GM19455 (cell line): ENCODE data around the gene NME7.

ENCODE experiments used
- ATAC-seq: cut with Tn5 transposase; IDR thresholded peaks from one replicate; pipeline ENCODE4 v1.9.1; 2021; ENCODE audit not compliant: unreplicated experiment

Gene NME7

DNA sequence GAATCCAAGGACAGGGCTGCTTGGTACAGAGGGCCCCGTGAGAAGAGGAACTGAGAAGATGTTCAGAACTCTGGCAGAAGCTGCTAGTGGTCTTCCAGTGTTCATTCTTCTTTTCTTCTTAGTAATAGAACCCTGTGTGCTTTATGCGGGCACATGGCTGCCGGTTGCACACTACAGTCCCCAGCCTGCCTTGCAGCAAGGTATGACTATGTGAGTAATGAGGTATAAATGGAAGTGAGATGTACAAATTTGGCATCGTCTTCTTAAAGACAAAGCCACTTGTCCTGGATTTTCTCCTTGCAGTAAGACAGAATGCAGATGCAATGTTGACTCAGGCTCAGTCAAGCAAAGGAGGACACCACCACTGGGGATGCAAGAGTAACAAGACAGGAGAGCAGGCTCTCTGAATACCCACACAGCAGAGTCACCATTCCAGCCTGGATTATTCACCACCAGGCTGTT lies 276.1 kb downstream of the NME7 start:
- peak; percentile 85 for ATAC-seq

DNA sequence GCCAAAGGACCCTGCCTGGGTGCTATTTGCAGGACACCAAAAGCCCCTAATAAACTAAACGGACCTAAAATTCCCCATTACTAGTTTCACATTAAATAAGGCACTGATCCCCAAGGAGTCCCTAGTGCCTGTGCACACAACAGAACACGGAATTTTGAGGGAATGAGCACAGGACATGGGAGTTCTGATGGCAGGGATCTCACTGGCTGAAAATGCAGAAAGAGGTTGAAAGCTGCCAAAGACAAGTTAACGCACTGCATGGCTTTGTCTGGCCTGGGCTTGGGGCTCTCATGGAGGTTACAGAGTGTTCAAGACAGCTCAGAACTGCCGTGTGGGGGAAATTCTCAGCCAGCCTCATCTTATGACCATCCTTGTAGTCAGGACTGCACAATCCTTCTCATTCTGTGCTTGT lies 276.7 kb downstream of the NME7 start:
- peak; percentile 59 for ATAC-seq

DNA sequence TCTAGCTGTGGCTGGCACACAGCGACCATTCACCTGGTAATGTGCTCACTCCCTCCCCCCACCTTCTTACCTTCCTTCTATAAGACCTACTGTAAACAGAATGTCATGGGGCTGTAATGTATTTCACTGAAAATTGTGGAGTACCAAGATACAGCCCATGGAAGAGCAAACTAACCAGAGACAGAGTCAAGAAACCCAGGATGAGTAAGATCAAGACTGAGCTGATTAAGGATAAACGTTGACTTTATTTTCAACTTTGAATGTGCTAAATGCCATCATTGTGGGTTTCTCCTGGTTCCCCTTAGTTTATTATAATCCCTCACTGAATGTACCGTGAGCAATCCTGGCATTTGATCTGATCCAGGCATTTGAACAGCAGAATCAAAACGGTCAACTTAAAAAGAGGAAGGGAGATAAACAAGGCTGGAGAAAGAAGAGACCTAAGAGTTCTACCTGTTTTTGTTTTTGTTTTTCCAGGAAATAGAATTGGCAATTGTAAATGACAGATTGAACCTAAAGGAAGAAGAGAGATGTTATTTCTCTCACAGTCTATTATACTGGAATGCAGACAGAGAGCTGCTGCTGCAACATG lies 277.2 kb downstream of the NME7 start:
- no peak for ATAC-seq

DNA sequence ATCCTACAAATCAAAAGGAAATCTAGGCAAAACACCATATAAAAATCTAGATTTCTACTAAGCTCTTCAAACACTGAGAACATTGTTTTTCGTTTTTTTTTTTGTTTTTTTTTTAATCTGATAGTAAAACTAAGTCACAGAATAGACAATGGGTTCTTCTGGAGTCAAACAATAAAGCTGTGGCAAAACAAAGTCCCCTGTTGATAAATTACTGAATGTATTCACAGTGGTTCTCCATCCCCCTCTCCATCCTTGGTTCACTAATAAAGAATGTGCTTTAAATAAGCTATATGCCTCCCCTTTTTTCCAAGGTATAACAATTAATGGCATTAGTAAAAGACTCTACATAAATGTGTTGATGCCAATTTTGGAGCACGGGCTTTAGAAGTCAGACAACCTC lies 277.8 kb downstream of the NME7 start:
- no peak for ATAC-seq

DNA sequence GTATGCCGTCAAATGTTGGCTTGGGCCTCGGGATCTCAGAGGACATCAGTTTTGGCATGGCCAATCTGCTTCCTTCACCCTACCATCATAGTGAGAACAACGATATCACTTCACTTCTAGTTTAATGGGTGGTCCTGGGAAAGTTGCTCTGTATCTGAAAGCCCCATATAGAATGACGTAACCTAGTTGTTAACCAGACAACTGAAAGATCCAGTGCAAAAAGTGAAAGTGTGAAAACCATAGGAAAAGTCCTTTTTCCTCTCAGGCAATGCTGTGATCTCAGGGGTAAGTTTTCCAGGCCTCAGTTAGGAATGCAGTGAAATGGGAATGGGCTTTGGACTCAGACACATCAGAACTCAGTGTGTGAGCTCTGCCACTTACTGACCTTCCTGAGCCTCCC lies 279.7 kb downstream of the NME7 start:
- no peak for ATAC-seq

DNA sequence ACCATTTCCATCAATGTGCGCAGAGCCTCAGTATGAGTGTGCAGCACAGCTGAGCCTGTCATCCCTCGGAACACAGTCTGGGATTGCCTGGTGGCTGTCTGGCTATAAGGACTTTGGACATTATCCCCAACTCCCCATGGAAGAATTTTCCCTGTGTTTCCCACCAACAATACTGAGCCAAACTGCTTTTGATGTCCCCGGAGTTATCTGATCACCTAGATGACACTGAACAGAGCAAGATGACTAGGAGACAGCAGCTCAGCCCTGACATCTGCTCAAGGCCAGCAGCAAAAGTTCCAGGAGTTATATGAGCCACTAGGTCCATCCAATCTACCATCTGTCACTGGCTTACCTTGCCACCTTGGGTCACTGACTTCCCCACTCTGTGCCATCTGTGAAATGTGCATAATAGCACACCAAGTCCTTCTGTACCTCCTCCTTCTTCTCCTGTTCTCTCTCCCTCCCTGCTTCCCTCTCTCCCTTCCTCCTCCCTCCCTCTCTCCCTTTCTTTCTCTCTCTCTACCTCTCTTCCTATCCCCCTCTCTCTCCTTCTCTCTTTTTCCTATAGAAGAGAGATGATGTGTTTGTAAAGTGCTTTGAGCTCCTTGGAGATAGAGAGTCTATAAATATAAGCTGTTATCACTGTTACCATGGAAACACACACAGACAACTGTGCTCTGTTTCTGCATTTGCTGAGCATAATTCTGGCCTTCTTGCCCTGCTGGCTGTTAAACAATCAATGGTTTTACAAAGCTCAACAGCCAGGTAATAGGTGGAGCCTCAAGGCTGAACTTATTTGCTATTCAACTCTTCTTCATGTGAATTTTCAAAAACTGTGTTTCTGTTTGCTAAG lies 280.8 kb downstream of the NME7 start:
- no peak for ATAC-seq

DNA sequence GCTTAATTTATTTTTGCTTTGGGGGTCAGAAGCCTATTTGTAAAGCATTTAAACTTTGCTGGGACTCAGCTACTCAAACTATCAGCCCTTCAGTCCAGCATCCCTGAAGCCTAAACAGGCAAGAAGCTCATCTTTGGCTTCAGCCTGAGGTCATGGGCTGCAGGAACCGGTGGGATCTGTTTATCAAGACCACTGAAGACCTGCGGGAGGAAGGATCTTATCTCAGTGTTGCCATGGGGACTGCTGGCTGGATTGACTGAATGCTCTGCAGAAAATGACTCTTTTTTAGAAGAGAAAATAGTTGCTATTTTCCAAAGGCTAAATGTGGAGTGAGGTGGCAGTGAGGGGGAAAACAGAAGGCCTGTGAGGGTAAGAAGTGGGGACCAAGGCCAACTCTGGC lies 281.7 kb downstream of the NME7 start:
- ATAC-seq: no peak
